Suprapubic skin (tissue), 4 donors: ENCODE measurements around the gene TOPBP1. TPM values are rescaled to one million over a fixed set of nuclear protein-coding genes. Genes with fewer than 3 reads are reported as not detected.

ENCODE experiments used
- DNase-seq, 2 donors: peaks; one replicate each; pipeline ENCODE4 v3.0.0-alpha.2; 2019; ENCODE audit warnings: low spot score in 2 of 2
- H3K27ac ChIP-seq: fragments of 200-600 bp; sonication (generic); one replicate; pipeline ENCODE4 v1.5.1; 2019
- H3K27me3 ChIP-seq: fragments of 200-600 bp; sonication (generic); one replicate; pipeline ENCODE4 v1.5.1; 2019
- H3K36me3 ChIP-seq: fragments of 200-600 bp; sonication (generic); one replicate; pipeline ENCODE4 v1.5.1; 2019
- H3K4me1 ChIP-seq: fragments of 200-600 bp; sonication (generic); one replicate; pipeline ENCODE4 v1.5.1; 2019
- H3K4me3 ChIP-seq: fragments of 200-600 bp; sonication (generic); one replicate; pipeline ENCODE4 v1.5.1; 2019; ENCODE audit warnings: mild to moderate bottlenecking
- H3K9me3 ChIP-seq: fragments of 200-600 bp; sonication (generic); one replicate; pipeline ENCODE4 v1.5.1; 2019
- EP300 ChIP-seq: sonication (generic); formaldehyde crosslinking; IDR thresholded peaks from one replicate; pipeline ENCODE4 v1.6.1; 2017; ENCODE audit warnings: antibody characterized with exemption
- POLR2A ChIP-seq, 2 donors: fragments of 450-650 bp; IDR thresholded peaks; one replicate each; pipeline ENCODE4 v1.6.1; 2017; ENCODE audit warnings: antibody characterized with exemption in 2 of 2, mild to moderate bottlenecking in 2 of 2, moderate library complexity in 2 of 2
- POLR2AphosphoS5 ChIP-seq, 3 donors: sonication (generic); formaldehyde crosslinking; IDR thresholded peaks; one replicate each; pipeline ENCODE4 v1.6.1; 2017; ENCODE audit warnings: antibody characterized with exemption in 3 of 3
- WGBS: methylation state at CpG from one replicate; pipeline ENCODE4 v1.1.5; 2018; 5-methylcytosine and 5-hydroxymethylcytosine counted together
- total RNA-seq, 4 donors: library from RNA; depleted of rRNA; stranded (reverse); fragments of >200 nt; gene quantifications; one replicate each; pipeline ENCODE4 v1.1.0, GENCODE V29; 2016
- TF ChIP-seq, protein P1 (sequence below), 2 donors: fragments of 200-600 bp in 1 of 2; fragments of 450-650 bp in 1 of 2; sonication (generic) in 1 of 2; IDR thresholded peaks; one replicate each; pipeline ENCODE4 v1.5.1; 2016 to 2019; ENCODE audit warnings: antibody characterized with exemption in 2 of 2, mild to moderate bottlenecking in 1 of 2, moderate library complexity in 1 of 2

Gene TOPBP1
- total RNA-seq, 4 donors from 2014 or later = 26.3 to 55.8 (median 33.8) TPM

DNA sequence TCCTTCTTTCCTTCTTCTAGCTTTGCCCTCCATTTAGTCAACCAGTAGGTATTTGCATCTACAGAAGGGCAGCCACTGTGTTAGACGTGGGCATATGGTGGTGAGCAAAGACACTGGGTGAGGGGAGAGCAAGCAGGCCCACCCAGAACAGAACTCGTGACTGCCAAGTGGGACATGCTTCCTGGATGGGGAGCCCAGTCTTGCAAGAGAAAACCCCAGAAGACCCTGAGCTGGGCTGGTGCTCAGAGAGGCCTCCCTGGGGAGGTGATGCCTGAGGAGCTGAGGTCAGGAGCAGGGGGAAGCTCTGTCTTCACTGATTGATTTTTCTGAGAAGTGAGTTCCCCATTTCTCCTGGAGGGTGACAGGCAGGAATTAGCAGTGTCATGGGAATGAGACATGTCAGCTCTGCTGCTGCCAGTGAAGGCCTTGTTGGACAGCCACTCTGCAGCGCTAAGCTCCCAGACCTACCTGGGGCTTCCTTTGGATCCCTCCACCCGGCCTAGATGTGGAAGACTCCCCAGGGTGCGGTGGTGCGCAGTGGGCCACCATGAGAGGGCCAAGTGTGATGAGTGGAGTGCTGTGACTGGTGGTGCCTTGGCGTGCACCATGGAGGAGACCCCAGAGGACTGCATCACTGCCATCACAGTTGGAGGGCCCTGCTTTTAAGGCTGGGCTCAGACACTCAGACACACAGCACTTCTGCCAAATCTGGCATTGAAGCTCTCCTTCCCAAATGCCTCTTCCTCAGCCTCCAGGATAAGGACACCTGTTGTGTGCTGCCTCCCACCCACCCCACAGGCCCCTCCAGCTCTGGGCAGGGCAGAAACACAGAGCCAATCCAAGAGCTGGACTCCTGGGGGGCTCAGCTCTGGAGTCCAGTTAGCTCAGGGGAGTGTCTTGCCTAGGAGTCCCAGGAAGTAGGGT, 40.0 kb upstream of the TOPBP1 start:
- no peak overlapping the region for H3K27ac ChIP-seq
- no peak for TF ChIP-seq POLR2AphosphoS5 (IDR thresholded peaks at IDR 0.05)
- no peak for TF ChIP-seq POLR2A (IDR thresholded peaks at IDR 0.05)
- TF ChIP-seq, protein P1, sequence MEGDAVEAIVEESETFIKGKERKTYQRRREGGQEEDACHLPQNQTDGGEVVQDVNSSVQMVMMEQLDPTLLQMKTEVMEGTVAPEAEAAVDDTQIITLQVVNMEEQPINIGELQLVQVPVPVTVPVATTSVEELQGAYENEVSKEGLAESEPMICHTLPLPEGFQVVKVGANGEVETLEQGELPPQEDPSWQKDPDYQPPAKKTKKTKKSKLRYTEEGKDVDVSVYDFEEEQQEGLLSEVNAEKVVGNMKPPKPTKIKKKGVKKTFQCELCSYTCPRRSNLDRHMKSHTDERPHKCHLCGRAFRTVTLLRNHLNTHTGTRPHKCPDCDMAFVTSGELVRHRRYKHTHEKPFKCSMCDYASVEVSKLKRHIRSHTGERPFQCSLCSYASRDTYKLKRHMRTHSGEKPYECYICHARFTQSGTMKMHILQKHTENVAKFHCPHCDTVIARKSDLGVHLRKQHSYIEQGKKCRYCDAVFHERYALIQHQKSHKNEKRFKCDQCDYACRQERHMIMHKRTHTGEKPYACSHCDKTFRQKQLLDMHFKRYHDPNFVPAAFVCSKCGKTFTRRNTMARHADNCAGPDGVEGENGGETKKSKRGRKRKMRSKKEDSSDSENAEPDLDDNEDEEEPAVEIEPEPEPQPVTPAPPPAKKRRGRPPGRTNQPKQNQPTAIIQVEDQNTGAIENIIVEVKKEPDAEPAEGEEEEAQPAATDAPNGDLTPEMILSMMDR (IDR thresholded peaks at IDR 0.05) = no peak
- no peak for TF ChIP-seq EP300
- H3K9me3 ChIP-seq = no peaks in the 10 kb centered on the region
- DNase-seq = no peak
- H3K4me1 ChIP-seq = no peaks in the 10 kb centered on the region
- H3K4me3 ChIP-seq = no peak overlapping the region
- no peaks in the 10 kb centered on the region for H3K36me3 ChIP-seq
- no peaks in the 10 kb centered on the region for H3K27me3 ChIP-seq
- 83% methylated on average over 2 of the region's 7 CpGs for WGBS

DNA sequence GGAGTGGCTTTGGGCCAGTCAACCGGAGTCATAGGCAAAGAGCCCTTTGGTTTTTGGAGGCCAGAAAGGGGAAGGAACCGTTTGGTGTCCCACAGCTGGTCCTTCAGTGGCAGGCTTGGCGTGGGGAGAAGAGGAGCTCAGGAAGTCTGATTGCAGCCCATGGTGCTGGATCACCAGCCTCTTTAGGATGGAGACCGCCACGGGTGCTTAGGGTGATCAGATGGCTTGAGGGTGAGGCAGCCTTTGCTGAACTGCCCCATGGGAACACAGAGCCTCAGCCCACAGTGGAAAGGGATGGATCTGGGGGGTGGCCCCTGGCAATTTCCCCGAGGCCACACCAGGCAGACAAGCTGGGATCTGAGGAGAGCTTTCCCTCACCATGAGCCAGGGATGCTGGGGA, 38.6 kb upstream of the TOPBP1 start:
- TF ChIP-seq EP300 = no peak
- TF ChIP-seq POLR2A (IDR thresholded peaks at IDR 0.05) = no peak
- TF ChIP-seq, protein P1 (IDR thresholded peaks at IDR 0.05) = no peak
- TF ChIP-seq POLR2AphosphoS5 (IDR thresholded peaks at IDR 0.05) = no peak

DNA sequence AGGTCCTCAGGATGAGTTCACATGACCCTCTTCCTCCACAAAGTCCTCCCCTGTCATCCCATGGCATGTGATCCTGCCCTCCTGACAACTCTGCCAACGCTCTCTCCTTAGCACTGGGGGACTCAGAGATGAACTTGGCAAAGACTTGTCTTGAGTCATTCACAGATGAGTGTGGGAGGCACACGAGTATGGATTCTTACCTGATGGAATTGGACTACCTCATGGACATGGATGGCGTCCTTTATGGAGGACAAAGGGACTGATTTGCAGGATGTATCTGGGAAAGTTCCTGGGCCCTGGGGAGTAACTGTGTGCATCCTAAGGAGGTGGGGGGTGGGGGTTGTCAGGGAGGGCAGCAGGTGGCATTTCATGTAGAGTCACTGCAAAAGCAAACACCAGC, 38.2 kb upstream of the TOPBP1 start:
- DNase-seq = no peak
- 100% methylated on average over 3 of the region's 3 CpGs for WGBS
- H3K4me3 ChIP-seq = no peak overlapping the region

More for the DNA sequence above, 38.6 kb upstream of the TOPBP1 start:
- Histone ChIP-seq H3K27me3 (no peaks in the 10 kb centered on the region), H3K4me1 (no peaks in the 10 kb centered on the region), H3K27ac (no peak overlapping the region), H3K9me3 (no peaks in the 10 kb centered on the region), H3K36me3 (no peaks in the 10 kb centered on the region), H3K4me3 (no peak overlapping the region)
- no peak for DNase-seq
- 89% methylated on average over 4 of the region's 6 CpGs for whole genome bisulfite sequencing

DNA sequence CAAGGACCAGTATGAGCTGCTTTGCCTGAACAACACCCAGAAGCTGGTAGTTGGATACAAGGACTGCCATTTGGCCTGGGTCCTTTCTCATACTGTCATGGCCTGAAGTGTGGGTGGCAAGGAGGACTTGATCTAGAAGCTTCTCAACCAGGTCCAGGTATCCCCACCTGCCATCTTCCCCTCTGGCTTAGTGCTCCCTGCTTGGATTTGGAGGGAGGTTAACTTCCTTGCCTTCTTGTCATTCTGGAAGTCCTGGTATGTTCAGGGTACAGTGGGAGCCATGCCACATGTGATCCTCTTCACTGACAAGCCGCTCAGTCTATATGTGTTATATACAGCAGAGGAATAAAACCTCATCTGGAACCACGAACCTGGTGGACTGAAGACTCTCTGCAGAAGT, 37.7 kb upstream of the TOPBP1 start:
- no peak for TF ChIP-seq POLR2AphosphoS5 (IDR thresholded peaks at IDR 0.05)
- TF ChIP-seq EP300 = no peak
- TF ChIP-seq, protein P1 (IDR thresholded peaks at IDR 0.05) = no peak
- TF ChIP-seq POLR2A (IDR thresholded peaks at IDR 0.05) = no peak
- H3K4me3 ChIP-seq = no peak overlapping the region
- no peak overlapping the region for H3K27ac ChIP-seq
- DNase-seq = no peak
- H3K36me3 ChIP-seq = no peaks in the 10 kb centered on the region
- H3K27me3 ChIP-seq = no peaks in the 10 kb centered on the region
- H3K9me3 ChIP-seq = no peaks in the 10 kb centered on the region
- WGBS = 80% methylated on average over 2 of the region's 2 CpGs
- H3K4me1 ChIP-seq = no peaks in the 10 kb centered on the region

More for the DNA sequence above, 38.2 kb upstream of the TOPBP1 start:
- Histone ChIP-seq H3K9me3 (no peaks in the 10 kb centered on the region), H3K27me3 (no peaks in the 10 kb centered on the region), H3K27ac (no peak overlapping the region), H3K36me3 (no peaks in the 10 kb centered on the region), H3K4me1 (no peaks in the 10 kb centered on the region)
- no peak for TF ChIP-seq POLR2AphosphoS5 (IDR thresholded peaks at IDR 0.05)

DNA sequence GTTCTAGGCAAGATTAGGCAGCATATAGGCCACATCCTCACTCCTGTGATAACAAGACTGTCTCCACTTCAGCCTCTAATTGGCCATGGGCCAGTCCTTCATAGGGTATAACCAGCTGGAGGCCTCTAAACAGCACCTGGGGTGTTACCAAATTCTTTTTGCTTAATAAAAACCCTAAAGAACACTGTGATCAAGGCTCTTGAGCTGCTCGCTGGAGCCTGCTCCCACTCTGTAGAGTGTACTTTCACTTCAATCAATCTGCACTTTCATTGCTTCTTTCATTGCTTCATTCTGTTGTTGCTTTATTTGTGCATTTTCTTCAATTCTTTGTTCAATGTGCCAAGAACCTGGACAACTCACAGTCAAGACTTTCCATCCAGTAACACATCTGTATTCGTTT, 36.2 kb upstream of the TOPBP1 start:
- H3K9me3 ChIP-seq = no peaks in the 10 kb centered on the region
- no peak for DNase-seq
- no peak overlapping the region for H3K27ac ChIP-seq
- H3K36me3 ChIP-seq = no peaks in the 10 kb centered on the region
- TF ChIP-seq, protein P1 (IDR thresholded peaks at IDR 0.05) = no peak
- no peak for TF ChIP-seq POLR2AphosphoS5 (IDR thresholded peaks at IDR 0.05)
- TF ChIP-seq EP300 = no peak
- TF ChIP-seq POLR2A (IDR thresholded peaks at IDR 0.05) = no peak
- no peaks in the 10 kb centered on the region for H3K27me3 ChIP-seq
- H3K4me3 ChIP-seq = no peak overlapping the region
- 84% methylated on average over 2 of the region's 2 CpGs for WGBS
- no peaks in the 10 kb centered on the region for H3K4me1 ChIP-seq
